Activated CD4-positive, CD25-positive, alpha-beta regulatory T cell (primary cell): ENCODE results near the gene TYW1.
"Not testable (repeated sequence)": the region's sequence is repeated elsewhere in the genome, so short reads cannot be mapped to it uniquely, and the experiment has no call there.

Experiments
- DNase-seq, 4 experiments: peaks; one replicate each; lab custom pipeline; 2025; lab: John Stamatoyannopoulos, UW

TYW1 gene

GRCh38 chr7:67257779-67258178 lies 261.1 kb downstream of the TYW1 start:
- not testable (repeated sequence) for DNase-seq

GRCh38 chr7:67259363-67259762 lies 262.7 kb downstream of the TYW1 start:
- not testable (repeated sequence) for DNase-seq

- not testable (repeated sequence) for DNase-seq
Measured at GRCh38 chr7:67260166-67260586, 263.5 kb downstream of the TYW1 start.

- DNase-seq: not testable (repeated sequence)
Measured at GRCh38 chr7:67264000-67264399, 267.4 kb downstream of the TYW1 start.

GRCh38 chr7:67266070-67266469 lies 269.4 kb downstream of the TYW1 start:
- DNase-seq: not testable (repeated sequence)

GRCh38 chr7:67267914-67268313 lies 271.3 kb downstream of the TYW1 start:
- DNase-seq: no peak

- DNase-seq: not testable (repeated sequence)
Measured at GRCh38 chr7:67269916-67270315, 273.3 kb downstream of the TYW1 start.
